Activated naive CD8-positive, alpha-beta T cell treated with anti-CD3 and anti-CD28 coated beads, Interleukin-2, amount 50 U/mL, for 24 hours (primary cell): ENCODE results near the gene FAM171A1.
"Not testable (repeated sequence)": the region's sequence is repeated elsewhere in the genome, so short reads cannot be mapped to it uniquely, and the experiment has no call there.

Experiments
- ATAC-seq: fragments of 150-1000 bp; cut with Tn5 transposase; one replicate; pipeline ENCODE4 v1.10.0; 2021
- DNase-seq: peaks from one replicate; pipeline ENCODE4 v3.0.0; 2021
- H3K27ac Mint-ChIP-seq: one replicate; pipeline ENCODE4 v1.8.0; 2021; ENCODE audit warnings: mild to moderate bottlenecking, mixed read lengths
- H3K27me3 Mint-ChIP-seq: one replicate; pipeline ENCODE4 v1.8.0; 2021; ENCODE audit warnings: mixed read lengths
- H3K36me3 Mint-ChIP-seq: one replicate; pipeline ENCODE4 v1.8.0; 2021; ENCODE audit warnings: low read depth, mixed read lengths
- H3K4me1 Mint-ChIP-seq: one replicate; pipeline ENCODE4 v1.8.0; 2021; ENCODE audit warnings: mixed read lengths
- H3K4me3 Mint-ChIP-seq: one replicate; pipeline ENCODE4 v1.8.0; 2021; ENCODE audit warnings: mild to moderate bottlenecking, moderate library complexity, mixed read lengths
- H3K9me3 Mint-ChIP-seq: one replicate; pipeline ENCODE4 v1.8.0; 2021; ENCODE audit warnings: mixed read lengths

The FAM171A1 gene

GRCh38 chr10:15306735-15307280 is 64.3 kb downstream of the FAM171A1 start:
- no peaks in the 10 kb centered on the region for H3K36me3 Mint-ChIP-seq
- H3K4me3 Mint-ChIP-seq: no peak overlapping the region
- no peak for DNase-seq
- H3K4me1 Mint-ChIP-seq: no peaks in the 10 kb centered on the region
- no peak overlapping the region for H3K27ac Mint-ChIP-seq
- no peak for ATAC-seq
- no peaks in the 10 kb centered on the region for H3K27me3 Mint-ChIP-seq
- no peaks in the 10 kb centered on the region for H3K9me3 Mint-ChIP-seq

GRCh38 chr10:15305634-15306033 is 65.5 kb downstream of the FAM171A1 start:
- Mint-ChIP-seq H3K4me1 (no peaks in the 10 kb centered on the region), H3K9me3 (no peaks in the 10 kb centered on the region), H3K27ac (no peak overlapping the region), H3K4me3 (no peak overlapping the region), H3K27me3 (no peaks in the 10 kb centered on the region), H3K36me3 (no peaks in the 10 kb centered on the region)
- DNase-seq: no peak
- ATAC-seq: no peak

- DNase-seq (no peak), ATAC-seq (no peak)
- Mint-ChIP-seq H3K27me3 (no peaks in the 10 kb centered on the region), H3K4me3 (no peak overlapping the region), H3K4me1 (no peaks in the 10 kb centered on the region), H3K9me3 (no peaks in the 10 kb centered on the region), H3K27ac (no peak overlapping the region), H3K36me3 (no peaks in the 10 kb centered on the region)
Measured at GRCh38 chr10:15305161-15305560, 65.9 kb downstream of the FAM171A1 start.

GRCh38 chr10:15302188-15302956 is 68.7 kb downstream of the FAM171A1 start:
- H3K27me3 Mint-ChIP-seq, ATAC-seq, DNase-seq, H3K4me3 Mint-ChIP-seq, H3K9me3 Mint-ChIP-seq, H3K36me3 Mint-ChIP-seq, H3K27ac Mint-ChIP-seq, H3K4me1 Mint-ChIP-seq: not testable (repeated sequence)

GRCh38 chr10:15300697-15301096 is 70.4 kb downstream of the FAM171A1 start:
- no peak overlapping the region for H3K4me3 Mint-ChIP-seq
- H3K9me3 Mint-ChIP-seq: peaks cover 4% of the 10 kb centered on the region
- no peak for ATAC-seq
- H3K27ac Mint-ChIP-seq: no peak overlapping the region
- H3K4me1 Mint-ChIP-seq: no peaks in the 10 kb centered on the region
- DNase-seq: no peak
- no peaks in the 10 kb centered on the region for H3K36me3 Mint-ChIP-seq
- H3K27me3 Mint-ChIP-seq: peaks cover 3% of the 10 kb centered on the region

- H3K4me1 Mint-ChIP-seq: no peaks in the 10 kb centered on the region
- no peak overlapping the region for H3K4me3 Mint-ChIP-seq
- peaks cover 3% of the 10 kb centered on the region for H3K27me3 Mint-ChIP-seq
- no peaks in the 10 kb centered on the region for H3K36me3 Mint-ChIP-seq
- no peak for DNase-seq
- H3K27ac Mint-ChIP-seq: no peak overlapping the region
- ATAC-seq: no peak
- H3K9me3 Mint-ChIP-seq: peaks cover 4% of the 10 kb centered on the region
Measured at GRCh38 chr10:15300145-15300544, 70.9 kb downstream of the FAM171A1 start.

GRCh38 chr10:15296701-15297100 is 74.4 kb downstream of the FAM171A1 start:
- no peaks in the 10 kb centered on the region for H3K4me1 Mint-ChIP-seq
- no peak overlapping the region for H3K4me3 Mint-ChIP-seq
- H3K9me3 Mint-ChIP-seq: peaks cover 4% of the 10 kb centered on the region
- ATAC-seq (no peak), DNase-seq (no peak)
- H3K36me3 Mint-ChIP-seq: no peaks in the 10 kb centered on the region
- no peak overlapping the region for H3K27ac Mint-ChIP-seq
- H3K27me3 Mint-ChIP-seq: peaks cover 3% of the 10 kb centered on the region

GRCh38 chr10:15295537-15296325 is 75.4 kb downstream of the FAM171A1 start:
- no peak overlapping the region for H3K27ac Mint-ChIP-seq
- no peak overlapping the region for H3K4me3 Mint-ChIP-seq
- no peak for DNase-seq
- H3K9me3 Mint-ChIP-seq: peaks cover 4% of the 10 kb centered on the region
- H3K36me3 Mint-ChIP-seq: no peaks in the 10 kb centered on the region
- H3K27me3 Mint-ChIP-seq: peaks cover 3% of the 10 kb centered on the region
- no peaks in the 10 kb centered on the region for H3K4me1 Mint-ChIP-seq
- ATAC-seq: no peak

GRCh38 chr10:15293862-15294842 is 76.9 kb downstream of the FAM171A1 start:
- ATAC-seq (no peak), DNase-seq (no peak)
- Mint-ChIP-seq H3K9me3 (peaks cover 4% of the 10 kb centered on the region), H3K27me3 (peaks cover 3% of the 10 kb centered on the region), H3K27ac (no peak overlapping the region), H3K36me3 (no peaks in the 10 kb centered on the region), H3K4me3 (no peak overlapping the region), H3K4me1 (no peaks in the 10 kb centered on the region)

- Mint-ChIP-seq H3K27me3 (no peaks in the 10 kb centered on the region), H3K36me3 (no peaks in the 10 kb centered on the region), H3K27ac (no peak overlapping the region), H3K9me3 (no peaks in the 10 kb centered on the region), H3K4me1 (no peaks in the 10 kb centered on the region), H3K4me3 (no peak overlapping the region)
- DNase-seq (no peak), ATAC-seq (no peak)
Measured at GRCh38 chr10:15290671-15291070, 80.4 kb downstream of the FAM171A1 start.

GRCh38 chr10:15290150-15290549 is 80.9 kb downstream of the FAM171A1 start:
- Mint-ChIP-seq H3K4me1 (no peaks in the 10 kb centered on the region), H3K9me3 (no peaks in the 10 kb centered on the region), H3K27ac (no peak overlapping the region), H3K4me3 (no peak overlapping the region), H3K27me3 (no peaks in the 10 kb centered on the region), H3K36me3 (no peaks in the 10 kb centered on the region)
- DNase-seq (no peak), ATAC-seq (no peak)

GRCh38 chr10:15280974-15281373 is 90.1 kb downstream of the FAM171A1 start:
- Mint-ChIP-seq H3K36me3 (no peaks in the 10 kb centered on the region), H3K27ac (no peak overlapping the region), H3K4me3 (no peak overlapping the region), H3K9me3 (no peaks in the 10 kb centered on the region), H3K27me3 (no peaks in the 10 kb centered on the region), H3K4me1 (no peaks in the 10 kb centered on the region)
- DNase-seq (no peak), ATAC-seq (no peak)

GRCh38 chr10:15280462-15280861 is 90.6 kb downstream of the FAM171A1 start:
- Mint-ChIP-seq H3K36me3 (no peaks in the 10 kb centered on the region), H3K9me3 (no peaks in the 10 kb centered on the region), H3K27ac (no peak overlapping the region), H3K4me3 (no peak overlapping the region), H3K4me1 (no peaks in the 10 kb centered on the region), H3K27me3 (no peaks in the 10 kb centered on the region)
- no peak for DNase-seq
- ATAC-seq: no peak

- no peaks in the 10 kb centered on the region for H3K27me3 Mint-ChIP-seq
- no peak overlapping the region for H3K4me3 Mint-ChIP-seq
- peaks cover 2% of the 10 kb centered on the region for H3K36me3 Mint-ChIP-seq
- no peaks in the 10 kb centered on the region for H3K4me1 Mint-ChIP-seq
- no peak overlapping the region for H3K27ac Mint-ChIP-seq
- no peak for ATAC-seq
- no peak for DNase-seq
- no peaks in the 10 kb centered on the region for H3K9me3 Mint-ChIP-seq
Measured at GRCh38 chr10:15279236-15279635, 91.9 kb downstream of the FAM171A1 start.
